ENCODE measurements around the gene DNAJB5. TPM values are rescaled to one million over a fixed set of nuclear protein-coding genes. Genes with fewer than 3 reads are reported as not detected.

The DNAJB5 gene
- total RNA-seq, 1 experiment from 2014 or later: 23.1 TPM

Other genes starting within 250 kb of the DNAJB5 start
- not detected in 2 replicates for gene PHF24, start 31.5 kb upstream of the DNAJB5 start, total RNA-seq (2014; rRNA removed; shearing (Covaris generic))
- 269 and 438 TPM in 2 replicates for gene VCP, start 82.9 kb downstream of the DNAJB5 start, total RNA-seq (2014; rRNA removed; shearing (Covaris generic))
- gene FANCG, start 90.2 kb downstream of the DNAJB5 start, total RNA-seq (2014; rRNA removed; shearing (Covaris generic)): 37.1 and 46.7 TPM in 2 replicates
- 27.5 and 29.2 TPM in 2 replicates for gene PIGO, start 106.8 kb downstream of the DNAJB5 start, total RNA-seq (2014; rRNA removed; shearing (Covaris generic))
- gene STOML2, start 113.4 kb downstream of the DNAJB5 start, total RNA-seq (2014; rRNA removed; shearing (Covaris generic)): 124 and 135 TPM in 2 replicates
- 31.2 and 40.8 TPM in 2 replicates for gene ATOSB, start 126.1 kb downstream of the DNAJB5 start, total RNA-seq (2014; rRNA removed; shearing (Covaris generic))
- gene UNC13B, start 172.3 kb downstream of the DNAJB5 start, total RNA-seq (2014; rRNA removed; shearing (Covaris generic)): 16.1 and 18.5 TPM in 2 replicates

Measured in M059J (cell line).